Muscle of leg (tissue), 9 donors: ENCODE data around the gene SPHK2. TPM values are rescaled to one million over a fixed set of nuclear protein-coding genes. Genes with fewer than 3 reads are reported as not detected.

Source experiments
- polyA plus RNA-seq, 8 donors: library from polyadenylated mRNA; unstranded; fragments of 120-200 nt; gene quantifications; one replicate each; pipeline versions ENCODE4 v1.2.1 to v1.2.3, GENCODE V29; 2013; ENCODE audit warnings: inconsistent platforms in 1 of 8, low replicate concordance in 1 of 8; ENCODE audit not compliant: insufficient read length in 8 of 8, insufficient read depth in 1 of 8
- total RNA-seq: library from RNA; stranded (reverse); fragments of 120-200 nt; gene quantifications from one replicate; pipeline ENCODE4 v1.2.4, GENCODE V29; 2013

SPHK2 gene
- total and polyA plus RNA-seq, 9 donors, result 4.1 to 11.8 (median 9.6) TPM

Other genes with a start within 250 kb of the SPHK2 start
- gene KDELR1, start 228.0 kb upstream of the SPHK2 start, total RNA-seq, result 57.5 TPM
- 100 to 1,000 TPM; 104 to 162 (median 129) TPM for gene KDELR1, start 228.0 kb upstream of the SPHK2 start, polyA plus RNA-seq
- 0.58 TPM for gene GRIN2D, start 225.8 kb upstream of the SPHK2 start, total RNA-seq
- 1 to 10 TPM in 7 of 8 donors, under 1 TPM in 1; 0.93 to 3.1 (median 2.1) TPM for gene GRIN2D, start 225.8 kb upstream of the SPHK2 start, polyA plus RNA-seq
- 21.0 TPM for gene GRWD1, start 173.5 kb upstream of the SPHK2 start, total RNA-seq
- gene GRWD1, start 173.5 kb upstream of the SPHK2 start, polyA plus RNA-seq, result 10 to 100 TPM; 20.4 to 29.9 (median 25.8) TPM
- 0.49 TPM for gene KCNJ14, start 163.9 kb upstream of the SPHK2 start, total RNA-seq
- 1 to 10 TPM in 2 of 8 donors, under 1 TPM in 6; 0.48 to 1.2 (median 0.92) TPM for gene KCNJ14, start 163.9 kb upstream of the SPHK2 start, polyA plus RNA-seq
- gene CYTH2, start 150.1 kb upstream of the SPHK2 start, total RNA-seq, result 24.2 TPM
- gene CYTH2, start 150.1 kb upstream of the SPHK2 start, polyA plus RNA-seq, result 10 to 100 TPM; 37.4 to 54.5 (median 45.1) TPM
- 0.04 TPM for gene LMTK3, start 107.7 kb upstream of the SPHK2 start, total RNA-seq
- gene LMTK3, start 107.7 kb upstream of the SPHK2 start, polyA plus RNA-seq, result under 1 TPM in 7 of 8 donors, not detected in 1; 0.03 to 0.39 (median 0.18) TPM
- 0.13 TPM for gene SULT2B1, start 67.3 kb upstream of the SPHK2 start, total RNA-seq
- gene SULT2B1, start 67.3 kb upstream of the SPHK2 start, polyA plus RNA-seq, result 1 to 10 TPM in 1 of 8 donors, under 1 TPM in 6, not detected in 1; 0.11 to 2.9 (median 0.27) TPM
- gene SPACA4, start 12.8 kb upstream of the SPHK2 start, total RNA-seq, result not detected
- not detected for gene SPACA4, start 12.8 kb upstream of the SPHK2 start, polyA plus RNA-seq
- gene FAM83E, start 4.4 kb upstream of the SPHK2 start, total RNA-seq, result 0.13 TPM
- 1 to 10 TPM in 1 of 8 donors, under 1 TPM in 6, not detected in 1; 0.11 to 1.2 (median 0.18) TPM for gene FAM83E, start 4.4 kb upstream of the SPHK2 start, polyA plus RNA-seq
- 2,914 TPM for gene RPL18, start 328 bp upstream of the SPHK2 start, total RNA-seq
- 1,000 to 10,000 TPM; 1,793 to 2,160 (median 1,901) TPM for gene RPL18, start 328 bp upstream of the SPHK2 start, polyA plus RNA-seq
- gene DBP, start 17.9 kb downstream of the SPHK2 start, total RNA-seq, result 9.8 TPM
- gene DBP, start 17.9 kb downstream of the SPHK2 start, polyA plus RNA-seq, result 10 to 100 TPM in 1 of 8 donors, 1 to 10 TPM in 7; 3.0 to 10.8 (median 6.2) TPM
- 6.2 TPM for gene CA11, start 26.7 kb downstream of the SPHK2 start, total RNA-seq
- 10 to 100 TPM in 7 of 8 donors, 1 to 10 TPM in 1; 7.9 to 22.1 (median 14.0) TPM for gene CA11, start 26.7 kb downstream of the SPHK2 start, polyA plus RNA-seq
- 0.18 TPM for gene NTN5, start 53.5 kb downstream of the SPHK2 start, total RNA-seq
- 1 to 10 TPM in 7 of 8 donors, under 1 TPM in 1; 0.64 to 8.5 (median 2.2) TPM for gene NTN5, start 53.5 kb downstream of the SPHK2 start, polyA plus RNA-seq
- not detected for gene FUT2, start 76.5 kb downstream of the SPHK2 start, total RNA-seq
- 1 to 10 TPM in 4 of 8 donors, under 1 TPM in 4; 0.53 to 3.8 (median 0.95) TPM for gene FUT2, start 76.5 kb downstream of the SPHK2 start, polyA plus RNA-seq
- 29.2 TPM for gene MAMSTR, start 100.2 kb downstream of the SPHK2 start, total RNA-seq
- gene MAMSTR, start 100.2 kb downstream of the SPHK2 start, polyA plus RNA-seq, result 100 to 1,000 TPM in 4 of 8 donors, 10 to 100 TPM in 4; 59.8 to 160 (median 113) TPM
- 14.1 TPM for gene RASIP1, start 121.1 kb downstream of the SPHK2 start, total RNA-seq
- gene RASIP1, start 121.1 kb downstream of the SPHK2 start, polyA plus RNA-seq, result 10 to 100 TPM; 17.6 to 27.7 (median 25.0) TPM
- 0.04 TPM for gene IZUMO1, start 127.4 kb downstream of the SPHK2 start, total RNA-seq
- 1 to 10 TPM in 2 of 8 donors, under 1 TPM in 6; 0.20 to 1.1 (median 0.85) TPM for gene IZUMO1, start 127.4 kb downstream of the SPHK2 start, polyA plus RNA-seq
- gene FUT1, start 133.1 kb downstream of the SPHK2 start, total RNA-seq, result 1.1 TPM
- gene FUT1, start 133.1 kb downstream of the SPHK2 start, polyA plus RNA-seq, result 1 to 10 TPM in 7 of 8 donors, under 1 TPM in 1; 0.75 to 1.5 (median 1.3) TPM
- gene FGF21, start 136.0 kb downstream of the SPHK2 start, total RNA-seq, result not detected
- under 1 TPM in 1 of 8 donors, not detected in 7; 0.25 TPM for gene FGF21, start 136.0 kb downstream of the SPHK2 start, polyA plus RNA-seq
- gene BCAT2, start 191.5 kb downstream of the SPHK2 start, total RNA-seq, result 18.8 TPM
- 10 to 100 TPM; 21.2 to 32.7 (median 24.6) TPM for gene BCAT2, start 191.5 kb downstream of the SPHK2 start, polyA plus RNA-seq
- 2.7 TPM for gene HSD17B14, start 217.0 kb downstream of the SPHK2 start, total RNA-seq
- gene HSD17B14, start 217.0 kb downstream of the SPHK2 start, polyA plus RNA-seq, result 1 to 10 TPM; 1.9 to 8.3 (median 4.3) TPM
- 18.7 TPM for gene PLEKHA4, start 249.1 kb downstream of the SPHK2 start, total RNA-seq
- 10 to 100 TPM; 34.9 to 59.0 (median 38.4) TPM for gene PLEKHA4, start 249.1 kb downstream of the SPHK2 start, polyA plus RNA-seq